Measurements from ENCODE around the gene PLPP3.

DNA sequence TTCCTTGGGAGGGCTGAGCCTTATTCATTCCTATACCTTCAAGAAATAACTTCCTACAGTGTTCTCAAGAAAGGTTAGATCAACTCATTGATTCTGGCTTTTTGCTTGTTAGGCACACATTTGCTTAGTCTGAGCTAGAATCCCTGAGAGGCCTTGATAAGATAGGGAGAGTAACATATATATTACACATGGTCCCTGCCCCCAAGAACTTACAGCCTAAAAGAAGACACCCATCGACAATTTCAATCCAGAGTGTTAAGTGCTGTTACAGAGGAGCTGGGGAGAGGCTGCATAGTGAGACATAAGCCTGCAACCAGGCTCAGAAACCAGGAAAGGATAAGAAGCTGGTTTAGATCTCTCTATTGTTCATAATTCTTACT, 68.7 kb downstream of the PLPP3 start:
- TF ChIP-seq, protein P1, sequence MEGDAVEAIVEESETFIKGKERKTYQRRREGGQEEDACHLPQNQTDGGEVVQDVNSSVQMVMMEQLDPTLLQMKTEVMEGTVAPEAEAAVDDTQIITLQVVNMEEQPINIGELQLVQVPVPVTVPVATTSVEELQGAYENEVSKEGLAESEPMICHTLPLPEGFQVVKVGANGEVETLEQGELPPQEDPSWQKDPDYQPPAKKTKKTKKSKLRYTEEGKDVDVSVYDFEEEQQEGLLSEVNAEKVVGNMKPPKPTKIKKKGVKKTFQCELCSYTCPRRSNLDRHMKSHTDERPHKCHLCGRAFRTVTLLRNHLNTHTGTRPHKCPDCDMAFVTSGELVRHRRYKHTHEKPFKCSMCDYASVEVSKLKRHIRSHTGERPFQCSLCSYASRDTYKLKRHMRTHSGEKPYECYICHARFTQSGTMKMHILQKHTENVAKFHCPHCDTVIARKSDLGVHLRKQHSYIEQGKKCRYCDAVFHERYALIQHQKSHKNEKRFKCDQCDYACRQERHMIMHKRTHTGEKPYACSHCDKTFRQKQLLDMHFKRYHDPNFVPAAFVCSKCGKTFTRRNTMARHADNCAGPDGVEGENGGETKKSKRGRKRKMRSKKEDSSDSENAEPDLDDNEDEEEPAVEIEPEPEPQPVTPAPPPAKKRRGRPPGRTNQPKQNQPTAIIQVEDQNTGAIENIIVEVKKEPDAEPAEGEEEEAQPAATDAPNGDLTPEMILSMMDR (IDR thresholded peaks at IDR 0.05): no peak
- no peak for TF ChIP-seq POLR2A (IDR thresholded peaks at IDR 0.05)

All from adrenal gland (tissue), 5 donors.